NCI-H345 treated with DMSO at 0.1 percent for 48 hours (cell line): ENCODE measurements around the gene ACSS3.
"Not testable (repeated sequence)": the region's sequence is repeated elsewhere in the genome, so short reads cannot be mapped to it uniquely, and the experiment has no call there.

Experiments used
- DNase-seq: peaks from one replicate; lab custom pipeline; 2025; ENCODE audit not compliant: unreplicated experiment; lab: John Stamatoyannopoulos, UW

ACSS3 gene

DNA sequence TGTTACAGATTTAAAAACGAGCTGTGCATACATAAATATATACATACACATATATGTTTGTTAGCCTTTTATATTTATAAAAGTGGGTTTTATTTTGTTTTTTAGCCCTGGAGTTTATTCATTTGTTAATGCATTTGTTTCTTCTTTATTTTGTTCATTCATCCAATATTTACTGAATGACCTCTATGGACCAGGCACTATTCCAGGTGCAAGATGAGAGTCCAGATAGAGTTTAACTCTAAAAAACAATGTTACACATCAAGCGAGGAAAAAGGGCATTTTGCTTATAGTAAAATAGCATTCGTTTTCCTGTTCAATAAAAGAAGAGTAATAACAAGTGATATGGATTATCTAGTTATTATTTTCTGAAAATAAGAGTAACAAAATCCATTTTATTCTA is 14.2 kb downstream of the ACSS3 start:
- DNase-seq: no peak

DNA sequence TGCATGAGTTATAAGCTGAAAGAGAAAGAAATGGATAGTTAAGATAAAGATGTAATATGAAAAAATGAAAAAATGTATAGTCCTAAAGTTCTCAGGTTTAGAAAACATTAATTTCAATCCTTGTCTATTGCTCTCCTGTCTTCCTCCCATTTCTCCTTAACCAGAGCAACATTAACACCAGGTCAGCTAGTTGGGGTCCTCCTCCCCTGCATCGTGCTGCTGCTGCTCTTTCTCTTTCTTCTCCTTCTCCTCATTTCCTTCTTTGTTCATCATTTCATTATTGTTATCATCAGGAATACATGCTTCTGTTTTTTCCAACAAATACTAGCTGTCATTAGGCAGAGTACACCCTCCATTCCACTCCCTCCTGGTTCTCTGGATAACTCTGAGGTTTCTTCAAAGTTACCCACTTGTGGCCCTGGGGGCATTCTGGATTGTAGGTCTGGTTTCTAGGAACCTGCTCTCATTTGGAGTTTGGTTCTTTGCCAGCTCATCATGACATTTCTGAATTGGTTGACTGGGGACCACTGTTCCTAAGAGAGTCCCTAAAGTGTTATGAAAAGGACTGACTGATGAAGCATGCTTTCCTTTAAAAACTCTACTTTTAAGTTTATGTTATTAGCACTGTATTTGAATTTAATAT is 17.0 kb downstream of the ACSS3 start:
- DNase-seq: no peak

DNA sequence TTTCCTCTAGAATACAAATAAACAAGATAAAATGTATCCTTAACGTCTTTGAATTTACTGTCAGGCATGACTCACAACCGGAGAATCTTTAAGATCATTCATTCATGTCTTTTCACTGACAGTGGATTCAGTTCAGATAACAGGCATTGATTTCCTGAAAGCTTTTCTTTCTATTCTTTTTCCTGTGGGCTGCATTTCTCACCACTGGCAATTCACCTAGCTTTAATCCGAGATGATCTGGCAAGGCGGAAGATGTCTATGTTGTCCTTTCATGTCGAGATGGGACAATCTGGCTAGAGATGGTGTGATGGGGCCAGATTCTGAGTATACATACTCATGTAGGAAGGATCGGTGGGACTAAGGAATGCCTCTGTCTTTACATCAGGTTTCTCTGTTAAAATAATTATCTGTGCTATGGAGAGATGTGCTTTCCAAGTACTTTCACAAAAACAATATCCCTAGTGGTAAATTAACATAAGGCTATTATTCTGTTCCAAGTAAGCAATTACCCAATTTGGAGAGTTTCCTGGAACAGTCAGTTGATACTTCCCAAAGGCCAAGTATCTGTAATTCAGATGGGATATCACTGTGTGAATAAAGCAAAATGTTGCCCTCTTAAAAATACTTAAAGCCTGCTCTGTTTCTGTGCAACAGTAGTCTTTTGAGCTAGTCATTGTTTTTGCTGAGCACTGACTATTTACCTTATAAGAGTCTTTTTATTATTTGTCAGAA is 17.8 kb downstream of the ACSS3 start:
- no peak for DNase-seq

DNA sequence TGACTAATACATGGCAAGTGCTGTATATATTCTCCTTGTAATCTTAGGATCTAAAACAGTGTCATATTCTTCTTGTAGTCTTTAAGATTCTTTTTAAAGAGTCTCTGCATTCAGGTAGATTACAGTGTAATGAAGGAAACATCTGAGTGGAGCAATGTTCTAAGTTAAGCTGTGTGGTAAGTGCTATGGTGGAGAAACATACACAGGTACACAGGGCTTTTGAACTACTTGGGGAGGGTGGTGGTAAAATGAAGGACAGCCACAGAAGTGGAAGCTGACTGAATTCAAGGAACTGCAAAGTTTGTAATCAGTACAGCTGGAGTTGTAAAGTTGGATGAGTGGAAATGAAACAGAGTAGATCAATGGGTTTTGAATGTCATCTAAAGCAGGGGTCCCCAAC is 27.8 kb downstream of the ACSS3 start:
- DNase-seq: no peak

DNA sequence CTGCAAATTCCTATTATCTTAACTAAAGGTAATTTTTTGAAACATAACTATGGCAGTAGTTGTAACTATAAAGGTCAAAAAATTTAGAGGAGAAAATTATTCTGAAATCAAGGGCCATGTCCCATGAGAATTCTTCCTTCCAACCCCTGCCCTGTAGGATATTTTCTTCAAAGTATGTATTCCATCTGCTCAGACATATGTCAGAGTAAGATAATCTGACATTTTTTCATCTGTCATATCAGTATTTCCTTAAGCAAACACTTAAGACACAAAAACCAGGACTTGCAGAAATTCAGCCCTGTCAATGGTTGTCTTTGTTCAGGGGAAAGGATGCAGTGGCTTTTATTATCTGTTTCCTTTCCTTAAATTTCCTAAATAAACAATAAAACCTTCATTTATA is 36.3 kb downstream of the ACSS3 start:
- DNase-seq: no peak

DNA sequence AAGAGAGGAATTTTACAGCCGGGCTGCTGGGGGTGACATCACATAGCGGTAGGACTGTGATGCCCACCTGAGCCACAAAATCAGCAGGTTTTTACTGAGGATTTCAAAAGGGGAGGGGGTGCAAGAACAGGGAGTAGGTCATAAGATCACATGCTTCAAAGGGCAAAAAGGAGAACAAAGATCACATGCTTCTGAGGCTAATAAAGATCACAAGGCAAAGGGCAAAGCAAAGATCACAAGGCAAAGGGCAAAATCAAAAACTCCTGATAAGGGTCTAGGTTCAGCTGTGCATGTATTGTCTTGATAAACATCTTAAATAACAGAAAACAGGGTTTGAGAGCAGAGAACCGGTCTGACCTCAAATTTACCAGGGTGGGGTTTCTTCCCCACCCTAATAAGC is 41.2 kb downstream of the ACSS3 start:
- DNase-seq: not testable (repeated sequence)

DNA sequence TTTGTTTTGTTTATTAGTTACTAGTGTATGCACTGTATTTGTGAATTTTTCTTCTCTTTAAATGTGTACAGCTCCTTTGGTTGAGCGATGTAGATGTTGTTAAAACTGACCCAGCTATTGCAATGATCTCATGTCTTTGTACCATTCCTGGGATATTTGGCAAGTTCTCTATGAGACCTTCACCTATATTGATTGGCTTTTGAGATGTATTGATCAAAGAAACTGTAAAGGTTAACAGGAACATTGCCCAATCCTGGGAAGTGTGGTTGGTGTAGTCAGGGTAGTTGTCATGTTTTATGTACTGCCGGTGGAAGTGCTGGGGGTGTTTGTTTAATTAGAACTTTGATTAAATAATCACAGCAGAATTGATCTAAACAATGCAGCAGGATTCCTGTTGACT is 43.1 kb downstream of the ACSS3 start:
- no peak for DNase-seq

DNA sequence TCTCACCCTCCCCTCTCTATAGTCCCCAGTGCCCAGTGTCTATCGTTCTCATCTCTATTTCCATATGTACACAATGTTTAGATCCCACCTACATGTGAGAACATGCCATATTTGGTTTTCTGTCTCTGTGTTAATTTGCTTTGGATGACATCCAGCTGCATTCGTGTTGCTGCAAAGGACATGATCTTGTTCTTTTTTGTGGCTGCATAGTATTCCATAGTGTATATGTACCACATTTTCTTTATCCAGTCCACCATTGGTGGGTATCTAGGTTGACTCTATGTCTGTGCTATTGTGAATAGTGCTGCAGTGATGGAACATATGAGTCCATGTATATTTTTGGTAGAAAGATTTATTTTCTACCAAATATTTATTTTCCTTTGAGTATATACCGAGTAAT is 45.7 kb downstream of the ACSS3 start:
- no peak for DNase-seq

DNA sequence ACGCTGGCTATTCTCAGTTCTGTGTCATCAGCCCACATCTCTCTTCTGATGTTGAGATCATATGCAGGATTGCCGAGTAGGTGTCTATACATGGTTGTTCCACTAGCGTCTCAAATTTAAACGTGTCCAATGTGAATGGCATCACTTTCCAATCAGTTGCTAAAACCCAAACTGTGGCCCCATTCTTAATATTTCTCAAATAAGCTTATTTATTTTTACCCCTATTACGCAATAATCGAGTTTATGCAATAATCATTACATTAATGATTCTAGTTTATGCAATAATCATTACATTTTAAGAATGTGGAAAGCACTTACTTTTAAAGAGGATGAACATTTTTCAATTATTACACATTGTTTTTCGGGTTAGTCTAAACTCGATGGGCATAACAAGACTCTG is 47.8 kb downstream of the ACSS3 start:
- no peak for DNase-seq

DNA sequence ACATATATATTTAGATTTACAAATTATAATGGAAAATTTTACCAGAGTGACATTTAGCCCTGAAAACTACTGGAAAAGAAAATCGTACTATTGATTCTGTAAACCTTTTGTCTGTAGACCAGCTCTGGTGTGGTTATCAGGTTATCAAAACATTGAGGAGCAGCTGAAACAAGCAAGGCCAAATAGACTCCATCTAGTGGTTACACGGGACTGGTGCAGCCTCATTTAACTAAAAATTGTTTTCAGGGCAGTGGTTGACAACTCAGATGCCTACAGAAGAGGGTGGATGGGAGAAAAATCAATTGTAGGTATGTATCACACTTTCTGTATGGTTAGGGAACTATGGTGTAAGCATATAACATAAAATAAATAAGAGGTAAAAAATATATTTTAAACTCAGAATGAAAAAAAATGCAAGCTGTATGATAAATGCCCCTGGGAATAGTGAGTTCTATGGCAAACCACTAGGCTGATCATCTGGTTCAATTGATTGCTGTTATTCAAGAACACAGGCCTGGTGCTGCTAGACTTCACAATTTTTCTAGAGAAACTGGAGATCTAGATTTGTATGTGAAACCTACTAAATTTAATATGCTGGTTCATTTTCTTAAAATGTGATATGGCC is 51.2 kb downstream of the ACSS3 start:
- DNase-seq: peak; percentile 76

DNA sequence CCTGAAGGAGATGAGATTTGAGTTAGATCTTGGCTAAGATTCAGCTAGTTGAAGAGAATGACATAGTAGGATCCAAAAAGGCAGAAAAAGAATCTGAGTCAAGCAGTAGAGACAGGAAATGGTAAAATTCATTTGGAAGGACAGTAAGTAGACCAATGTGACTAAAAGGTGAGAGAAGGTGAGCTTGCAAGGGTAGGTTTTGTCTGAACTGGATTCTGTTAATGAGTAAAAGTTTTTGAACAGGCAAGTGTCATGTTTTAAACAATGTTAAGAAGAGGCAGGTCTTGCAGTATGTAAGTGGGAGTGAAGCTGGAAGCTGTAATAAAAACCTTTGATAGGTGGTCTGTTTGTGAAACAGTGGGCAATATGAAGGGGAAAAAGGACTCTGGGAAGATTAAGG is 58.6 kb downstream of the ACSS3 start:
- no peak for DNase-seq

DNA sequence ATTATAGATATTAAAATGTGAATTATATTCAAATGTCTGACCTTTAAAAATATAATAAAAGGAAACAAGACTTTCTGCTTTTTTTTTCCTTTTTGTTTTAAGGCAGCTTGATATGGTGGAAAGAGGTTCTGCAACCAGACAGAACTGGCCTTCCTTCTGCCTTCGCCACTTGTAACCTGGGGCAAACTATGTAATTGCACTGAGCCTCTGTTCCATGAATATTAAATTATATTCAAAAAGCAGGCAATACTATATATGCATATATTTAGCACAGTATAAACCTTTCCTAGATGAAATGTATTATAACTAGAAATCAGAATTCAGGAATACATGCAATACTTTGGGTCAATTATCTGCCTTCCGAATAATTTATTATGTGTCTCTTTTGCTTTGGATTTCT is 59.9 kb downstream of the ACSS3 start:
- DNase-seq: no peak

DNA sequence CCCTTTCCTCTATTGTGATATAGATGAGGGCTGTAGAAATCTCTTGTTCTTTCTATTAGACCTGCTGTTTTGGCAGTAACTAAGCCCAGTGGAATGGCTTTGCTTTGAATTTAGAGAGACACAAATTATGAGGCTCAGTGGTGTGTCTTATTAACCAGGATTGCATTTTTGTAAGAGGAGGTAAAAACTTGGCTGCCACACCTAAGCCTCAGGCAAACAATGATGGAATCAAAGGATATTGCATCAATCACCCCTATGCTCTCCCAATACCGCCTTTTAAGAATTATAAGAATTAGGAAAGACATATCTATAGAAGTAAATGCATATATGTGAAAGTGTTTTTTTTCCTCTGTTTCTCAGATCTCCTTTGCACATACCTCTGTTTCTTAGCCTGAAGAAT is 63.3 kb downstream of the ACSS3 start:
- DNase-seq: no peak

DNA sequence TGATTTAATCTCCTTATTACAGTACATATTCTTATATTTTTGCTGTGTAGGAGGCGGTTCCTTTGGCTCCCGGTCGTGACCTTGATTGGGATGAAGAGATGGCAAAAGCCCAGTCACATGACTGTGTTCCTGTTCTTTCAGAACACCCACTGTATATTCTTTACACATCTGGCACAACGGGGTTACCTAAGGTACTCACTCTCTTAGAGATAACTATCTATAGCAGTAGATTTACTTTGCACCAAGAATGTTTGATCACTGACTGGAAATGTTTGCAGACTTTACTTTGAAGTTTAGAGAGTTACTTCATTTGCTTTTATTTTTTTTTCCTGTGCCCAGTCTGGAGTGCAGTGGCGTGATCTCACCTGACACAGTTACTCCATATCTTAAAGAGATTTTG is 65.2 kb downstream of the ACSS3 start:
- no peak for DNase-seq

DNA sequence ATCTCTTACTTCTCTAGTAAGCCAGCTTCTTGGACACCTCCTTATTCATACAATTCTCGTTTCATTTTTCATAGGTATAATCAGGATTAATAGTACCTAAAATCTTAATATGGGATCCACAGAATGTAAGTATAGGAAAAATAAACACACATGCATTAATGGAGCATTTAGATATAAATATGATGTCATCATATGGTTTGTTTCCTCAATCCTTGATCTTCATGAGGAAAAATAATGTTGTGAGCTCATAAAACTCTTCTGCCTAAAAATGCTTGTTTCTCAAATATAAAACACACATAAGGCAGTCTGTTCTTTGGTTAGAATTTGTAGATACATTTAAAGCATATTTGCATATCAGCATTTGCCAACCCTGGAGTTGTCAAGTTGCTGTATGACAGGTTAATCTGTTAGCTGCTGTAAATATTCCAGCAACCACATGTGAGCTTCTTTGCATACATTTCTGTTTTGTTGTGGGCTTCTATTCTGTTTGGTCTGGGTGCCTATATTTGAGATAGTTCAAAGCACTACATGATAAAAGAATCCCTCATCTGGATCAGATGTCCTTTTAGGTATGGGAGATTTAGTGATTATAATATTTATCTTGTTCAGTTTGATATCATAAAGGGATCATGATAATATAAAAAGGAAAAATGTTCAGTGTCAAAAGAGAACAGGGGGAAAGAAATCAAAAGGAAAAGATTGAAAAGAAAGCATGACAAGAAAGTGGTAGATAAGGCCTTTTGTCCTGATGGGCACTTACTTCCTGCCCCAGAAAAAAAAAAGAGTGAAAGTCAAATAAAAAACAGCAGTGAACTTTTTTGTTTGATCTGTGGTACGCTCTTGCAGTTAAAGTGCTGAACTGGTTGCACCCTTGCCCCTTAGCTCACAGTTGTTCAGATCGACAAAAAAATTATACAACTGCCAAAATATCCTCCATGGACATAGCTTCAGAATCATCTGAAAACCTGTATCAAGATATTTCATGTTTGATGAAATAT is 68.6 kb downstream of the ACSS3 start:
- DNase-seq: no peak

DNA sequence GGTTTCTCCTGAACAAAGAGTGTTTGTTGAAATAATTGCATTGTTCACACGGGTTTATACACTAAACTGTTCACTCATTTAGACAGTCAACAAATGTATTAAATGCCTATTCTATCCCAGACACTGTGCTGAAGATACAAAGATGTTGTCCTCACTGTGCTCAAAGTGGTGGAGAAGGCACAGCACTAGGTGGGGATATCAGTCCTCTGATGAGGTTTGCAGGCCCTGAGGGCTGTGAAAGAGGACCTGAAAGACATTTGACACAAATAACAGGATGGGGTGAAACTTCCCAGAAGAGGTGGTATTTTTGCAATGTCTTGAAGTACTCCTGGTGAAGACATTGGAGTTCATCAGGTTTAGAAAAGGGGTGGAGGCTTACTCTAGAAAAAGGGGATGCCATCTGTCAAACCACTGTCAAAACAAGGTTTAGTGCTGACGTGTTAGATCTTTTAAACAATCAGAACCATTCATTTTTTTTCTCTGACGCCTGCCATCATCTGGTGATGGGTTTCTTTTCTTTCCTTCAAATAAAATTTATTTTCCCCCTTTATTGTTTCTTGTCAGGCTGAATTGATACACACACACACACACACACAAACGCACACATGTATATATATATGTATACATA is 69.5 kb downstream of the ACSS3 start:
- DNase-seq: peak; percentile 24

DNA sequence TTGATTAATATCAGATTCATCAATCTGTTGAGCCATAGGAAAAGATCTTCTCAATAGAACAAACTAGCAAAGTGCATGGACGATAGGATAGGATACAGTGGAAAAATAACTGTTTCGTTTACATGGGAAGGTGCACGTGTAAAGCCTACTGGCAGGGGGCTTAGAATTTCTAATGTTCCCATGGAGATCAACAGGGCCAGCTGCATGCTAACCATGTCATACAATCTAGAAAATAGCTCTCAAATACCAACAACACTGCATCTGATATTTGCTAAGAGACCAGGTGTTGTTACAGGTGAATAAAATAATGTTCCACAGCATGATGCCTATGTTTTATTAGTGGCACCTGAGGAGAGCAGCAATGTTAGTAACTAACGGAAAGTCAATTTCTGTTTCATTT is 72.5 kb downstream of the ACSS3 start:
- DNase-seq: peak; percentile 95

DNA sequence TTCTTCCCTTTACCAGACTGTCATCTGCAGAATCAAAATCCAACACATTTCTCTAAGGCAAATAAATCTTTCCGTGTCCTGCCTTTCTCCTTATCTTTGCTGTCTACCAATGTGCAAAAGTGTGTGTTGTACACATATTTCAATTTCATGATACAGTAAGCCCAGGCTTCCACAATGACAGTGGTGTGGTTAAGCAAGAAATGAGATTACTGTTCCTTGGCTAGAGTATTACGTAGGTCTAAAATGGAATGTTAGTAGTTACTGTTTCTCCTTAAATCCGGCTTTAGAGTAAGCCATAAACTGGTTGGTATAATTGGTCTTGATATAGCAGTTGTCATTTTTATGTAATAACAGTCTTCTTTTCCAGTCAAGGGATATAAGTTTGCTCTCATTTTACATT is 82.0 kb downstream of the ACSS3 start:
- DNase-seq: no peak

DNA sequence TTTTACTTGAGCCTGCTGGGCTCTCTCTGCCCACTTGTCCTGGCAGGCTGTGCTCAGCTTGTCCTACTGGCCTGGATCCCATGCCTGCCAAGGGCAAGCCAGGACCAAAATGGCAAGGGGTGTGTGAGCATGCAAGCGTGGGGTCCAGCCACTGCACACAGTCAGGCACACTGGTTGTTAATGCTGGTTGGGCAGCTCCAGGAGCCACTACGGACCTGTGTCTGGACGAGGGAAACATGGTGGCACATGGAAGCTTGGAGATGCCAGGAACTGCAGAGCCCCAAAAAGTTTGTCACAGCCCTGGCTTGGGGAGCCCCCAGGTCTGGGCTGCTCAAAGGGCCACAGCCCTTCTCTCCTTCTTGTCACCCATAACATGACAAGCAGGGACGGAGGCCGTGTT is 83.8 kb downstream of the ACSS3 start:
- DNase-seq: no peak

DNA sequence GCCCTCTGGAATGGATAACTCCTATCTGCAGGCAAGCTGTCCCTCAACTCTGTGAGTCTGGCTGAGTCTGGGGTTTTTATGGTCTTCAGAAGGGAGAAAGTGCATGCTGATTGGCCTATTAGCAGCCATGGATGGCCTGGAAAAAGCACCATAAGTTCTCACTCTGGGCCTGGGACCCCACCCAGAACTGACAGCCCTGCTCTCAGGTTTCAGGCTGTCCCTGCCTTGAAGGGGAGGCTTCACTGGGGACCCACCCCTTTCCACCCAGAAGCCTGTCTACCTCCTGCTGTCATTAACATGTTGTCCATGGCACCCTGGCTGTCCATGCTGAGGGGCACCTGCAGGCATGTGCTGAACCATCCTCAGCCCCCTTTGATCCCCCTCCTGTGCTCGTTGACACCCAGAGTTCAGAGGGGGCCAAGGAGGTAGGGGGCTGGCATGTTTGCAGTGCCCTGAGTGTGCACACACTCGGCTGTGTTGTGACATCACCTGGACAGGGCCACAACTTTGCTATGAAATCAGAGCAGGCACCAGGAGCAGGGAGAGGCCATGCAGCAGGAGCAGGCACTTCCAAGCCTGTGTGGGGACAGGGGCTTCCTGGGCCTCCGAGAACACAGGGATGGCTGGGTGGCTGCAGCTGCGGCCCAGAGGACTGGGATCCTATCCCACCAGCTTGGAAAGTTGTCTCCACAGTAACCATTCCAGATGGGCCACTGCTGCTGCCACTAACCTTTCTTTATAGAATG is 84.7 kb downstream of the ACSS3 start:
- DNase-seq: no peak
